ENCODE data around the gene LCT.

The LCT gene

DNA sequence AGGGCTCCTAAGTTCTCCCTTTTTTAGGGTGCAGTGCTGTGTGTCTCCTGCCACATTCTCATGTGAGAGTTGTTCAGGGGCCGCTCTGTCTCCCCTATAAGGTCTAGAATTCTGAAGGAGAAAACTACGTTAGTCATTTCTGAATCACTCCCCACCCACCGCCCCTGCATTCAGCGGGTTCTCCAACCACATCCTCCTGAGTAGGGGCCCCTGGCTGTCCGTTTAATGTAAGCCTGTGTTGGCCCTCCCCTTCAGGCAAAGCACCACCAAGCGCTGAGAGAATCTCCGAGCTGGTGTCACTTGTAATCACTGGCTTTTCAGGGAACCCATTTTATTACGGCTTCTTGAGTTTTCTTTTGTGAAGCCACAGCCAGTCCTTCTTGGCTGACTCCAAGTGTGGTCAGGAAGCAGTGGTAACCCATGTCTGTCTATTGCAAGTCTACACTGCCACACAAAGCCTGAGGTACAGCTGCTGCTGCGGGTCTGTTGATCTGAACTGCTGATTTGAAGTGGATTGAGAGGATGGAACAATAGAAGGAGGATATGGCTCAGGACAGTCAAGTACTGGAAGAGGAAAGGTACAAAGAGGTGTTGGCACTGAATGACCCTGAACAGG, 16.9 kb downstream of the LCT start:
- no peaks in the 10 kb centered on the region for H3K36me3 ChIP-seq (ENCODE audit: low read length)
- H3K79me2 ChIP-seq (ENCODE audit: insufficient read depth, low read length): no peaks in the 10 kb centered on the region
- H3K9ac ChIP-seq (ENCODE audit: low read length): no peak overlapping the region
- no peak overlapping the region for H3K4me2 ChIP-seq (ENCODE audit: low read depth, low read length, poor library complexity, severe bottlenecking)
- H2AFZ ChIP-seq (ENCODE audit: low read depth, low read length, severe bottlenecking): no peak overlapping the region
- no peak overlapping the region for H3K4me3 ChIP-seq (ENCODE audit: insufficient read depth, low read length, poor library complexity, severe bottlenecking)
- no peak for TF ChIP-seq EZH2phosphoT487 (conservative IDR thresholded peaks at IDR 0.05; ENCODE audit: low read length)
- TF ChIP-seq, protein P1, sequence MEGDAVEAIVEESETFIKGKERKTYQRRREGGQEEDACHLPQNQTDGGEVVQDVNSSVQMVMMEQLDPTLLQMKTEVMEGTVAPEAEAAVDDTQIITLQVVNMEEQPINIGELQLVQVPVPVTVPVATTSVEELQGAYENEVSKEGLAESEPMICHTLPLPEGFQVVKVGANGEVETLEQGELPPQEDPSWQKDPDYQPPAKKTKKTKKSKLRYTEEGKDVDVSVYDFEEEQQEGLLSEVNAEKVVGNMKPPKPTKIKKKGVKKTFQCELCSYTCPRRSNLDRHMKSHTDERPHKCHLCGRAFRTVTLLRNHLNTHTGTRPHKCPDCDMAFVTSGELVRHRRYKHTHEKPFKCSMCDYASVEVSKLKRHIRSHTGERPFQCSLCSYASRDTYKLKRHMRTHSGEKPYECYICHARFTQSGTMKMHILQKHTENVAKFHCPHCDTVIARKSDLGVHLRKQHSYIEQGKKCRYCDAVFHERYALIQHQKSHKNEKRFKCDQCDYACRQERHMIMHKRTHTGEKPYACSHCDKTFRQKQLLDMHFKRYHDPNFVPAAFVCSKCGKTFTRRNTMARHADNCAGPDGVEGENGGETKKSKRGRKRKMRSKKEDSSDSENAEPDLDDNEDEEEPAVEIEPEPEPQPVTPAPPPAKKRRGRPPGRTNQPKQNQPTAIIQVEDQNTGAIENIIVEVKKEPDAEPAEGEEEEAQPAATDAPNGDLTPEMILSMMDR (IDR thresholded peaks at IDR 0.05; ENCODE audit: insufficient read depth, low read length, poor library complexity, severe bottlenecking): no peak
- H3F3A ChIP-seq (ENCODE audit: insufficient read depth): no peaks in the 10 kb centered on the region
- H3K27me3 ChIP-seq (ENCODE audit: low read length): no peaks in the 10 kb centered on the region
- H3K27ac ChIP-seq (ENCODE audit: low read depth, low read length): no peak overlapping the region
- H4K20me1 ChIP-seq (ENCODE audit: low read depth, low read length): no peaks in the 10 kb centered on the region
- H3K9me2 ChIP-seq (replicated peaks; ENCODE audit: insufficient read depth, low read length): no peaks in the 10 kb centered on the region
- H3K9me3 ChIP-seq (ENCODE audit: insufficient read depth, low read length): no peaks in the 10 kb centered on the region

DNA sequence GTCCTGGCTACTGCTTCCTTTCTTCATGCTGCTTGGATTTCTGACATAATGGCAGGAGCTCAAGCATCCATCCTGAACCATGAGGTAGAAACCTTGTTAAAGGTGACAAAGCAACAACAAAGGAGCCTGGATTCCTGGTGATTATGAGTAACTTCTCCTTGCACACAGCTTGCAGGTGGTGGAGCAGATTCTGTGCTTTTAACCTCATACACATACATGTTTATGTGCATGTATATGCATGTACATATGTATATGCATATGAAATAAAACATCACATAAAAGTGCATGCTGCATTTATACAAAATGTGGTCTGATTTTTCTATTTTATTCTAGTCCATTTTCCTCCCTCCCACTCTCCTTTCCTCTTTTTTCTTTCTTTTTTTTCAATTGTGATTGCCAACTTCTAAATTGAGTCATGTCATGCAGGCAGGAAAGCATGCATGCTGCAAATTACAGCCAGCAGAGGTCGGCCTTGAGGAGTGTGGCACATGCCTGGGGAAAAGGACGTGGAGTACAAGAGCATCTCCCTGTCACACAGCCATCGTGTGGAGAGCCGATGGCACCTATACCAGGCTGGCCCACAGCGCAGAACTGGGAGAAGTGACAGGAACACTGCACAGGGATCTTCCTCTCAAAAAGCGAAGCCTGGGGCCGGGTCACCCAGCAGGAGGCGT, 17.9 kb downstream of the LCT start:
- H3K4me2 ChIP-seq (ENCODE audit: low read depth, low read length, poor library complexity, severe bottlenecking): no peak overlapping the region
- H3K9ac ChIP-seq (ENCODE audit: low read length): no peak overlapping the region
- no peaks in the 10 kb centered on the region for H3F3A ChIP-seq (ENCODE audit: insufficient read depth)
- H3K36me3 ChIP-seq (ENCODE audit: low read length): no peaks in the 10 kb centered on the region
- H3K27ac ChIP-seq (ENCODE audit: low read depth, low read length): no peak overlapping the region
- H2AFZ ChIP-seq (ENCODE audit: low read depth, low read length, severe bottlenecking): no peak overlapping the region
- no peaks in the 10 kb centered on the region for H4K20me1 ChIP-seq (ENCODE audit: low read depth, low read length)
- no peaks in the 10 kb centered on the region for H3K79me2 ChIP-seq (ENCODE audit: insufficient read depth, low read length)
- no peak overlapping the region for H3K4me3 ChIP-seq (ENCODE audit: insufficient read depth, low read length, poor library complexity, severe bottlenecking)
- H3K27me3 ChIP-seq (ENCODE audit: low read length): no peaks in the 10 kb centered on the region
- H3K9me2 ChIP-seq (replicated peaks; ENCODE audit: insufficient read depth, low read length): no peaks in the 10 kb centered on the region
- H3K9me3 ChIP-seq (ENCODE audit: insufficient read depth, low read length): no peaks in the 10 kb centered on the region
- TF ChIP-seq EZH2phosphoT487 (conservative IDR thresholded peaks at IDR 0.05; ENCODE audit: low read length): no peak
- TF ChIP-seq, protein P1 (IDR thresholded peaks at IDR 0.05; ENCODE audit: insufficient read depth, low read length, poor library complexity, severe bottlenecking): peak; percentile 79

DNA sequence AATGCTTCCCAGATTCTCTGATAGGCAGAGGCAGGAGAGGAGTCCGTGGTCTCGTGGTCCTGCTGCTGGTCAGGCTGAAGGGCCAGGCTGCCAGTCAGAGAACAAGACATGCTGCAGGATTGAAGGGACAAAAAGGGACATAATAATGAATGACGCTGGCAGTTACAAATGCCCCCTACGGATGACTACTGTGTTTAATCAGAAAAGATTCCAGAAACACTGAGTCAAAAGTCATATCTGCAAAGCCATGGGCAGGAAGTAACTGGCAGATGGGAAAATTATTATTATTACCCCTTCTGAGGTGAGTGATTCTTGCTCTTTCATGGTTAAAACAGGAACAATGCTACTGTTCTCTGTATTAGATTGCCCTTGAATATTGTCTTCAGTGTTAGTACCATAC, 19.0 kb downstream of the LCT start:
- Histone ChIP-seq H4K20me1 (ENCODE audit: low read depth, low read length) (no peaks in the 10 kb centered on the region), H3K79me2 (ENCODE audit: insufficient read depth, low read length) (no peaks in the 10 kb centered on the region), H3K9me2 (replicated peaks; ENCODE audit: insufficient read depth, low read length) (no peaks in the 10 kb centered on the region), H3K9ac (ENCODE audit: low read length) (no peak overlapping the region), H3K27ac (ENCODE audit: low read depth, low read length) (no peak overlapping the region), H3K27me3 (ENCODE audit: low read length) (no peaks in the 10 kb centered on the region), H3K9me3 (ENCODE audit: insufficient read depth, low read length) (no peaks in the 10 kb centered on the region), H3F3A (ENCODE audit: insufficient read depth) (no peaks in the 10 kb centered on the region), H3K4me2 (ENCODE audit: low read depth, low read length, poor library complexity, severe bottlenecking) (no peak overlapping the region), H2AFZ (ENCODE audit: low read depth, low read length, severe bottlenecking) (no peak overlapping the region), H3K4me3 (ENCODE audit: insufficient read depth, low read length, poor library complexity, severe bottlenecking) (no peak overlapping the region), H3K36me3 (ENCODE audit: low read length) (no peaks in the 10 kb centered on the region)
- no peak for TF ChIP-seq EZH2phosphoT487 (conservative IDR thresholded peaks at IDR 0.05; ENCODE audit: low read length)
- TF ChIP-seq, protein P1 (IDR thresholded peaks at IDR 0.05; ENCODE audit: insufficient read depth, low read length, poor library complexity, severe bottlenecking): no peak

Measured in SU-DHL-6 (cell line).